Breast epithelium (tissue), 4 donors: ENCODE results near the gene WDR62. TPM values are rescaled to one million over a fixed set of nuclear protein-coding genes. Genes with fewer than 3 reads are reported as not detected.

Experiments used
- DNase-seq, 2 donors: peaks; one replicate each; pipeline ENCODE4 v3.0.0-alpha.2; 2019; ENCODE audit warnings: low spot score in 2 of 2
- H3K27ac ChIP-seq, 2 donors: fragments of 200-600 bp; sonication (generic) in 1 of 2; one replicate each; pipeline ENCODE4 v1.5.1; 2016 to 2019; ENCODE audit warnings: mild to moderate bottlenecking in 1 of 2
- H3K27me3 ChIP-seq, 2 donors: fragments of 200-600 bp; sonication (generic) in 1 of 2; one replicate each; pipeline versions ENCODE4 v1.5.1 to v1.6.0; 2017 to 2019; ENCODE audit warnings: control low read depth in 1 of 2, mild to moderate bottlenecking in 1 of 2
- H3K36me3 ChIP-seq: fragments of 200-600 bp; one replicate; pipeline ENCODE4 v1.5.1; 2019
- H3K4me1 ChIP-seq, 2 donors: fragments of 200-600 bp; sonication (generic); one replicate each; pipeline ENCODE4 v1.5.1; 2016 to 2019; ENCODE audit warnings: control low read depth in 1 of 2
- H3K4me3 ChIP-seq, 3 donors: fragments of 200-600 bp; sonication (generic); 1 replicate in 2 of 3; 2 replicates in 1 of 3; pipeline ENCODE4 v1.5.1; 2016 to 2019; ENCODE audit warnings: mild to moderate bottlenecking in 3 of 3, moderate library complexity in 2 of 3
- H3K9me3 ChIP-seq, 2 donors: fragments of 200-600 bp; sonication (generic) in 1 of 2; one replicate each; pipeline ENCODE4 v1.5.1; 2016 to 2019; ENCODE audit warnings: control low read depth in 1 of 2
- CTCF ChIP-seq, 3 donors: fragments of 450-650 bp; IDR thresholded peaks; one replicate each; pipeline ENCODE4 v1.5.1; 2016 to 2017; ENCODE audit warnings: antibody characterized with exemption in 3 of 3, mild to moderate bottlenecking in 3 of 3, moderate library complexity in 3 of 3
- POLR2A ChIP-seq: fragments of 450-650 bp; IDR thresholded peaks from one replicate; pipeline ENCODE4 v1.6.1; 2016; ENCODE audit warnings: antibody characterized with exemption, mild to moderate bottlenecking, moderate library complexity
- POLR2AphosphoS5 ChIP-seq, 3 donors: sonication (generic); formaldehyde crosslinking; IDR thresholded peaks; one replicate each; pipeline ENCODE4 v1.6.1; 2017; ENCODE audit warnings: antibody characterized with exemption in 3 of 3
- intact Hi-C: fragments of 100-400 bp; cut with DNase I; formaldehyde crosslinking; loops from one replicate; pipeline ENCODE4 v1.15.1; 2023; ENCODE audit warnings: low total_unique reads
- total RNA-seq, 3 donors: library from RNA; depleted of rRNA; stranded (reverse); fragments of >200 nt; gene quantifications; one replicate each; pipeline ENCODE4 v1.1.0, GENCODE V29; 2016

WDR62 gene
- total RNA-seq, 3 donors from 2014 or later = 0.59 to 0.98 (median 0.80) TPM

- TF ChIP-seq POLR2A (no peak), CTCF (IDR thresholded peaks at IDR 0.05) (no peak), POLR2AphosphoS5 (IDR thresholded peaks at IDR 0.05) (no peak)
- Histone ChIP-seq H3K27ac (peak overlapping the region; percentile 96), H3K4me3 (no peak overlapping the region), H3K27me3 (no peaks in the 10 kb centered on the region), H3K4me1 (peaks cover 0 to 3% of the 10 kb centered on the region in 2 donors), H3K36me3 (peaks cover 5% of the 10 kb centered on the region), H3K9me3 (no peaks in the 10 kb centered on the region)
- DNase-seq = peak; percentile 57 to 69
- intact Hi-C loops = no loop called here
Observed at GRCh38 chr19:36149673-36150406, 95.1 kb downstream of the WDR62 start.

- DNase-seq = no peak
- intact Hi-C loops = no loop called here
- Histone ChIP-seq H3K4me3 (peak overlapping the region; percentile 59 to 69 (median 64)), H3K27ac (peak overlapping the region; percentile 96), H3K9me3 (no peaks in the 10 kb centered on the region), H3K36me3 (peaks cover 5% of the 10 kb centered on the region), H3K4me1 (peaks cover 0 to 3% of the 10 kb centered on the region in 2 donors), H3K27me3 (no peaks in the 10 kb centered on the region)
- no peak for TF ChIP-seq CTCF (IDR thresholded peaks at IDR 0.05)
- TF ChIP-seq POLR2A = no peak
- TF ChIP-seq POLR2AphosphoS5 (IDR thresholded peaks at IDR 0.05) = no peak
Observed at GRCh38 chr19:36150586-36150985, 95.9 kb downstream of the WDR62 start.

- intact Hi-C loops = no loop called here
- H3K4me1 ChIP-seq = peaks cover 0 to 3% of the 10 kb centered on the region in 2 donors
- H3K9me3 ChIP-seq = no peaks in the 10 kb centered on the region
- H3K36me3 ChIP-seq = no peaks in the 10 kb centered on the region
- H3K27me3 ChIP-seq = no peaks in the 10 kb centered on the region
- DNase-seq = peak in 1 of 2 donors; percentile 84
- TF ChIP-seq CTCF (IDR thresholded peaks at IDR 0.05) (no peak), POLR2AphosphoS5 (IDR thresholded peaks at IDR 0.05) (peak; percentile 36 to 76 (median 57)), POLR2A (peak; percentile 47)
- H3K27ac ChIP-seq = peak overlapping the region; percentile 96
- peak overlapping the region; percentile 59 to 69 (median 64) for H3K4me3 ChIP-seq
Observed at GRCh38 chr19:36151144-36152018, 96.7 kb downstream of the WDR62 start.

- H3K36me3 ChIP-seq = no peaks in the 10 kb centered on the region
- intact Hi-C loops = no loop called here
- no peaks in the 10 kb centered on the region for H3K9me3 ChIP-seq
- H3K4me1 ChIP-seq = peaks cover 0 to 3% of the 10 kb centered on the region in 2 donors
- H3K27me3 ChIP-seq = no peaks in the 10 kb centered on the region
- peak overlapping the region; percentile 59 to 69 (median 64) for H3K4me3 ChIP-seq
- TF ChIP-seq POLR2A (no peak), POLR2AphosphoS5 (IDR thresholded peaks at IDR 0.05) (no peak), CTCF (IDR thresholded peaks at IDR 0.05) (no peak)
- DNase-seq = no peak
- peak overlapping the region; percentile 96 for H3K27ac ChIP-seq
Observed at GRCh38 chr19:36152019-36152351, 97.3 kb downstream of the WDR62 start.
